CD14-positive monocyte (primary cell): ENCODE measurements around the gene SLC4A7. TPM values are rescaled to one million over a fixed set of nuclear protein-coding genes. Genes with fewer than 3 reads are reported as not detected.
A peak's percentile ranks its signal among the peaks of the same experiment; 100 is the strongest.

Experiments
- DNase-seq, 3 donors: peaks; one replicate each; pipeline ENCODE4 v3.0.0-alpha.2; 2011 to 2022
- H2AFZ ChIP-seq: 2 replicates; pipeline ENCODE4 v1.6.0; 2012; ENCODE audit warnings: mild to moderate bottlenecking, low read depth, low read length, inconsistent platforms; ENCODE audit not compliant: insufficient read depth, poor library complexity, severe bottlenecking
- H3K27ac ChIP-seq, 2 donors: 1 replicate in 1 of 2; 2 replicates in 1 of 2; pipeline ENCODE4 v1.5.1; 2012 to 2013; ENCODE audit warnings: low read length in 2 of 2, control low read depth in 1 of 2, inconsistent platforms in 1 of 2, low read depth in 1 of 2, mild to moderate bottlenecking in 1 of 2
- H3K27me3 ChIP-seq, 2 donors: one replicate each; pipeline versions ENCODE4 v1.6.0 to v1.6.1; 2011 to 2013; ENCODE audit warnings: low read length in 2 of 2; ENCODE audit not compliant: control insufficient read depth in 2 of 2, insufficient read depth in 2 of 2
- H3K36me3 ChIP-seq, 2 donors: replicated peaks in 1 of 2; 1 replicate in 1 of 2; 2 replicates in 1 of 2; pipeline versions ENCODE4 v1.5.1 to v1.6.1; 2012 to 2013; ENCODE audit warnings: low read length in 2 of 2, control low read depth in 1 of 2, inconsistent platforms in 1 of 2, mild to moderate bottlenecking in 1 of 2; ENCODE audit not compliant: insufficient read depth in 2 of 2, control insufficient read depth in 1 of 2
- H3K4me1 ChIP-seq, 2 donors: 1 replicate in 1 of 2; 2 replicates in 1 of 2; pipeline versions ENCODE4 v1.5.1 to v1.6.1; 2012 to 2013; ENCODE audit warnings: low read length in 2 of 2, control low read depth in 1 of 2, inconsistent platforms in 1 of 2, mild to moderate bottlenecking in 1 of 2, moderate library complexity in 1 of 2; ENCODE audit not compliant: insufficient read depth in 2 of 2, control insufficient read depth in 1 of 2
- H3K4me2 ChIP-seq: replicated peaks from 2 replicates; pipeline ENCODE3; 2012; ENCODE audit warnings: low read length, moderate library complexity, mild to moderate bottlenecking; ENCODE audit not compliant: poor library complexity, severe bottlenecking; ENCODE audit errors: extremely low read depth
- H3K4me3 ChIP-seq, 3 experiments: fragments of 200-600 bp in 1 of 3; sonication (generic) in 1 of 3; replicated peaks in 1 of 3; 1 replicate in 2 of 3; 2 replicates in 1 of 3; pipeline ENCODE4 v1.5.1; 2011 to 2013; ENCODE audit warnings: low read length in 3 of 3, mild to moderate bottlenecking in 3 of 3, control low read depth in 2 of 3, low read depth in 2 of 3, inconsistent platforms in 1 of 3, moderate library complexity in 1 of 3
- H3K79me2 ChIP-seq: 2 replicates; pipeline ENCODE4 v1.6.0; 2012; ENCODE audit warnings: mild to moderate bottlenecking, control low read depth, inconsistent platforms, low read length, moderate library complexity; ENCODE audit not compliant: insufficient read depth
- H3K9ac ChIP-seq: 2 replicates; pipeline ENCODE4 v1.6.0; 2017; ENCODE audit warnings: low read length, mild to moderate bottlenecking; ENCODE audit not compliant: insufficient read depth, poor library complexity, severe bottlenecking
- H3K9me3 ChIP-seq, 2 donors: replicated peaks in 1 of 2; 1 replicate in 1 of 2; 2 replicates in 1 of 2; pipeline versions ENCODE4 v1.5.1 to v1.6.1; 2012 to 2013; ENCODE audit warnings: low read length in 2 of 2, control low read depth in 1 of 2; ENCODE audit not compliant: control insufficient read depth in 1 of 2, insufficient read depth in 1 of 2
- H4K20me1 ChIP-seq: 2 replicates; pipeline ENCODE4 v1.6.0; 2012; ENCODE audit warnings: mild to moderate bottlenecking, low read length, control low read depth, moderate library complexity; ENCODE audit not compliant: insufficient read depth
- H3K27ac Mint-ChIP-seq, 7 donors: one replicate each; pipeline ENCODE4 v1.8.0; 2020; ENCODE audit warnings: mild to moderate bottlenecking in 7 of 7, mixed read lengths in 7 of 7, moderate library complexity in 6 of 7, inconsistent platforms in 2 of 7
- H3K27me3 Mint-ChIP-seq, 3 donors: one replicate each; pipeline ENCODE4 v1.8.0; 2021 to 2022; ENCODE audit warnings: low read depth in 3 of 3, mild to moderate bottlenecking in 3 of 3, mixed read lengths in 3 of 3, moderate library complexity in 3 of 3, inconsistent platforms in 1 of 3
- H3K36me3 Mint-ChIP-seq, 2 donors: one replicate each; pipeline ENCODE4 v1.8.0; 2020; ENCODE audit warnings: mixed read lengths in 2 of 2, inconsistent platforms in 1 of 2, mild to moderate bottlenecking in 1 of 2
- H3K4me1 Mint-ChIP-seq: one replicate; pipeline ENCODE4 v1.8.0; 2020; ENCODE audit warnings: mild to moderate bottlenecking, mixed read lengths
- H3K4me3 Mint-ChIP-seq, 2 donors: one replicate each; pipeline ENCODE4 v1.8.0; 2020; ENCODE audit warnings: mild to moderate bottlenecking in 2 of 2, mixed read lengths in 2 of 2, moderate library complexity in 1 of 2
- H3K9me3 Mint-ChIP-seq, 7 donors: one replicate each; pipeline ENCODE4 v1.8.0; 2020 to 2022; ENCODE audit warnings: mixed read lengths in 7 of 7, mild to moderate bottlenecking in 6 of 7, moderate library complexity in 6 of 7, inconsistent platforms in 2 of 7
- WGBS: methylation state at CpG from one replicate; pipeline ENCODE4 v1.1.5; 2013; ENCODE audit warnings: missing lambda C conversion rate; ENCODE audit not compliant: insufficient coverage; 5-methylcytosine and 5-hydroxymethylcytosine counted together
- intact Hi-C, 2 donors: fragments of 100-400 bp; cut with micrococcal nuclease; formaldehyde crosslinking; loops; one replicate each; pipeline versions ENCODE4 v1.15.0 to v1.15.1; 2023
- polyA plus RNA-seq, 3 donors: library from polyadenylated mRNA; depleted of rRNA in 1 of 3; unstranded in 2 of 3; stranded (reverse) in 1 of 3; fragments of 300-500 nt in 2 of 3; fragments of >200 nt in 1 of 3; fragmentation: Illumina TruSeq in 2 of 3; gene quantifications; 1 replicate in 2 of 3; 2 replicates in 1 of 3; pipeline ENCODE4 v1.2.3, GENCODE V29; 2012 to 2021
- TF ChIP-seq, protein P1 (sequence below): fragments of 200-600 bp; IDR thresholded peaks from one replicate; pipeline ENCODE4 v1.8.0; 2022; ENCODE audit warnings: antibody characterized with exemption, mild to moderate bottlenecking

SLC4A7 gene
- polyA plus RNA-seq, 3 donors = 5.4 to 7.6 (median 5.5) TPM

DNA sequence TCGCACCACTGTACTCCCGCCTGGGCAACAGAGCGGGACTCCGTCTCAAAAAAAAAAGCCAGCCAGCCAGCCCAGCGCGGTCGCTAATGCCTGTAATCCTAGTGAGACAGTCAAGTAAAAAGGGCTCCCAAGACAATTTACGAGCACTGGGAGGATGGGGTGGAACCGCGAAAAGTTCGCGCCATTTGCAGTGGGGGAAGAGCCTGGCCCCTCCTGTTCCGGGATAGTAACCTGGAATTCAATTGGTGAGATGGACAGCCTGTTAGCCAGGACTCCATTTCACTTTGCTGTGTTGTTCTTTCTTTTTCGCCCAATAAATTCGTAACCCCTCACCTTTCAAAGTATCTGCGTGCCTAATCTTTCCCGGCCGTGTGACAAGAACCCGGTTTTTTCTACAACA lies 19.5 kb downstream of the SLC4A7 start:
- Histone ChIP-seq H3K4me2 (no peak overlapping the region), H3K79me2 (peaks cover 92% of the 10 kb centered on the region), H2AFZ (no peak overlapping the region), H3K4me3 (no peak overlapping the region), H3K9me3 (peaks cover 27 to 32% of the 10 kb centered on the region in 2 donors), H3K27ac (no peak overlapping the region), H3K27me3 (no peaks in the 10 kb centered on the region), H3K36me3 (peaks cover 2 to 13% of the 10 kb centered on the region in 2 donors), H4K20me1 (no peaks in the 10 kb centered on the region), H3K9ac (no peak overlapping the region), H3K4me1 (peaks cover 0 to 3% of the 10 kb centered on the region in 2 donors)
- Mint-ChIP-seq H3K4me1 (peaks cover 7% of the 10 kb centered on the region), H3K9me3 (peaks cover 6 to 36% (median 19%) of the 10 kb centered on the region in 7 donors), H3K4me3 (no peak overlapping the region), H3K27me3 (no peaks in the 10 kb centered on the region), H3K36me3 (peaks cover 3 to 16% of the 10 kb centered on the region in 2 donors), H3K27ac (no peak overlapping the region)
- over 99% methylated on average over 18 of the region's 19 CpGs for WGBS
- TF ChIP-seq, protein P1, sequence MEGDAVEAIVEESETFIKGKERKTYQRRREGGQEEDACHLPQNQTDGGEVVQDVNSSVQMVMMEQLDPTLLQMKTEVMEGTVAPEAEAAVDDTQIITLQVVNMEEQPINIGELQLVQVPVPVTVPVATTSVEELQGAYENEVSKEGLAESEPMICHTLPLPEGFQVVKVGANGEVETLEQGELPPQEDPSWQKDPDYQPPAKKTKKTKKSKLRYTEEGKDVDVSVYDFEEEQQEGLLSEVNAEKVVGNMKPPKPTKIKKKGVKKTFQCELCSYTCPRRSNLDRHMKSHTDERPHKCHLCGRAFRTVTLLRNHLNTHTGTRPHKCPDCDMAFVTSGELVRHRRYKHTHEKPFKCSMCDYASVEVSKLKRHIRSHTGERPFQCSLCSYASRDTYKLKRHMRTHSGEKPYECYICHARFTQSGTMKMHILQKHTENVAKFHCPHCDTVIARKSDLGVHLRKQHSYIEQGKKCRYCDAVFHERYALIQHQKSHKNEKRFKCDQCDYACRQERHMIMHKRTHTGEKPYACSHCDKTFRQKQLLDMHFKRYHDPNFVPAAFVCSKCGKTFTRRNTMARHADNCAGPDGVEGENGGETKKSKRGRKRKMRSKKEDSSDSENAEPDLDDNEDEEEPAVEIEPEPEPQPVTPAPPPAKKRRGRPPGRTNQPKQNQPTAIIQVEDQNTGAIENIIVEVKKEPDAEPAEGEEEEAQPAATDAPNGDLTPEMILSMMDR = no peak
- no peak for DNase-seq
- intact Hi-C loops = no loop called here

DNA sequence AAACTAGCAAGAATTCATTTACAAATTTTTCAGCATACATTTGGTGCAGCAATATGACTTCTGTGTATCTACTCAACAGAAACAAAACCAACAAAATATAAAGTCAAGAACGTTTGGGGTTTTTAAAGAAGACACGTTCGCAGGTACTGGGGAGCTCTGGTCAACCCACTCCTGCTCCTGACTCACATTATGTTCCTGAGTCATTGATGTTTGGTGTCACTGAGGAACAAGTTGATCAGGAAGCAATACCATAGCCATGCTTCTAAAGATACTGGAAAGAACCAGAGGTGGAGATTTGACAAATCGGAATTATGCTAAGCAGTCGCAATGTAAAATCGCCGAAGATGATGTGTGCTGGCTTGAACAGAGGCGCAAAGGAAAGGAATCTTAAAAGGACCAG lies 22.0 kb downstream of the SLC4A7 start:
- H3K36me3 Mint-ChIP-seq = peaks cover 7 to 16% of the 10 kb centered on the region in 2 donors
- H3K27ac Mint-ChIP-seq = peak overlapping the region in 1 of 7 donors; percentile 3
- intact Hi-C loops = no loop called here

More for the DNA sequence above, 22.0 kb downstream of the SLC4A7 start:
- peaks cover 27 to 32% of the 10 kb centered on the region in 2 donors for H3K9me3 ChIP-seq
- no peak overlapping the region for H3K4me3 Mint-ChIP-seq
- H3K4me1 Mint-ChIP-seq = peaks cover 3% of the 10 kb centered on the region
- no peak for DNase-seq
- H4K20me1 ChIP-seq = peaks cover 6% of the 10 kb centered on the region
- 100% methylated on average over 4 of the region's 8 CpGs for WGBS
- no peaks in the 10 kb centered on the region for H3K4me1 ChIP-seq
- no peak overlapping the region for H3K4me2 ChIP-seq
- peaks cover 82% of the 10 kb centered on the region for H3K79me2 ChIP-seq
- H3K27me3 Mint-ChIP-seq = no peaks in the 10 kb centered on the region
- TF ChIP-seq, protein P1 = no peak
- H2AFZ ChIP-seq = no peak overlapping the region
- H3K27ac ChIP-seq = no peak overlapping the region
- no peaks in the 10 kb centered on the region for H3K27me3 ChIP-seq
- peaks cover 2 to 13% of the 10 kb centered on the region in 2 donors for H3K36me3 ChIP-seq
- H3K9me3 Mint-ChIP-seq = peaks cover 6 to 36% (median 19%) of the 10 kb centered on the region in 7 donors
- H3K4me3 ChIP-seq = no peak overlapping the region
- H3K9ac ChIP-seq = no peak overlapping the region
